H1 (cell line): Measurements from ENCODE around the gene LOC128125822.

Source experiments
- EZH2 ChIP-seq: fragments of 200-600 bp; sonication (generic); IDR thresholded peaks from 2 replicates; pipeline ENCODE4 v1.7.1; 2012; ENCODE audit warnings: low read depth, mild to moderate bottlenecking, moderate library complexity, low read length, inconsistent platforms; ENCODE audit not compliant: severe bottlenecking
- KDM1A ChIP-seq: fragments of 200-600, 300-600 bp; sonication (generic); IDR thresholded peaks from 2 replicates; pipeline ENCODE4 v1.7.1; 2016; ENCODE audit warnings: mild to moderate bottlenecking, low read length, borderline replicate concordance
- SIN3A ChIP-seq, 2 experiments: IDR thresholded peaks in 1 of 2; conservative IDR thresholded peaks in 1 of 2; 2 replicates each; pipeline ENCODE4 v1.6.1; 2011 to 2012; ENCODE audit warnings: low read length in 2 of 2, improper control_type of control experiment in 1 of 2, low read depth in 1 of 2, mild to moderate bottlenecking in 1 of 2
- SRF ChIP-seq: IDR thresholded peaks from 2 replicates; pipeline ENCODE4 v1.6.1; 2011; ENCODE audit warnings: mild to moderate bottlenecking, low read depth, low read length, moderate library complexity
- TF ChIP-seq, protein P1 (sequence below): IDR thresholded peaks from 2 replicates; pipeline ENCODE4 v1.6.1; 2011; ENCODE audit warnings: low read depth, mild to moderate bottlenecking, low read length; ENCODE audit not compliant: insufficient read depth

Gene LOC128125822

DNA sequence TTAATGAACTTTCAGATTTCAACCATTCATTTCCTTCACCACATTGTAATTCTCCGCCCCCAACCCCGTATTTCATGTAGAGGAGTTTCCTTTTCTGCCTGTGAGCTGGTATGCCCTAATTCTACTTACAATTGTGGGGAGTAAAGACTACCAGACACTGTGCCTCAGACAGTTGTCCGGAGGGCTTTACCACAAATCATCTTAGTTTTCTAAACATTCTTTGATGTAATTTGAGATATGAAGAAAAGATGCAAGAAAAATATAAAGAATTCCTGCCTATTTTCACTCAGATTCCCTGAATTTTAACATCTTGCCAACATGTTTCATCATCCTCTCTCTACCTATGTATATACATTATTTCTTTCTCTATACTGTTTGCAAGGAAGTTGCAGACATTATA is 28.3 kb upstream of the LOC128125822 start (continued):
- no peak for TF ChIP-seq SRF
- TF ChIP-seq, protein P1, sequence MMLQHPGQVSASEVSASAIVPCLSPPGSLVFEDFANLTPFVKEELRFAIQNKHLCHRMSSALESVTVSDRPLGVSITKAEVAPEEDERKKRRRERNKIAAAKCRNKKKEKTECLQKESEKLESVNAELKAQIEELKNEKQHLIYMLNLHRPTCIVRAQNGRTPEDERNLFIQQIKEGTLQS: no peak
- no peak for TF ChIP-seq EZH2
- no peak for TF ChIP-seq SIN3A (conservative IDR thresholded peaks at IDR 0.05 in 1 of 2, IDR thresholded peaks at IDR 0.05 in 1 of 2; ENCODE audit: low read depth in 1 of 2, low read length in 2 of 2)
- no peak for TF ChIP-seq KDM1A
- TF ChIP-seq, all 59 proteins: peak for 0
